NCI-H2227 treated with DMSO at 0.1 percent for 48 hours (cell line): ENCODE data around the gene KCNMB2.
"Not testable (repeated sequence)": the region's sequence is repeated elsewhere in the genome, so short reads cannot be mapped to it uniquely, and the experiment has no call there.

ENCODE experiments used
- DNase-seq: peaks from one replicate; lab custom pipeline; 2025; lab: John Stamatoyannopoulos, UW

The KCNMB2 gene

DNA sequence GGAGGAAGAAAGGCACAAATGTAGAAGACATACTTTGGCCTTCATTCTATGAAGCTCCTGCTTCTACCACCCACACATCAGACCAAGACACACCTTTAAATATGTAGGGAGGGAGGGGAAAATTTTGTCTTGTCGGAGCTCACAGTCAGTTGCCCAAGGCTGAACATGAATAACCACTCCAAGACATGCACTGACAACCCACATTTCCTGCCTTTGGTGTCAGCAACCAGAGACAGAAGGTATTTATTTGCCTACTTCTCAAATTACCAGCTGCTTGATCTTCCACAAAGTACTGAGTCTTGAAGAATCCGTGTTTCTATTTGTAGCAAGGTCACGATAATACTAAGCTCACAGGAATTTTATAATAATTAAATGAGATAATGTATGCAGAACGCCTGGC lies 169.7 kb downstream of the KCNMB2 start:
- DNase-seq = no peak

DNA sequence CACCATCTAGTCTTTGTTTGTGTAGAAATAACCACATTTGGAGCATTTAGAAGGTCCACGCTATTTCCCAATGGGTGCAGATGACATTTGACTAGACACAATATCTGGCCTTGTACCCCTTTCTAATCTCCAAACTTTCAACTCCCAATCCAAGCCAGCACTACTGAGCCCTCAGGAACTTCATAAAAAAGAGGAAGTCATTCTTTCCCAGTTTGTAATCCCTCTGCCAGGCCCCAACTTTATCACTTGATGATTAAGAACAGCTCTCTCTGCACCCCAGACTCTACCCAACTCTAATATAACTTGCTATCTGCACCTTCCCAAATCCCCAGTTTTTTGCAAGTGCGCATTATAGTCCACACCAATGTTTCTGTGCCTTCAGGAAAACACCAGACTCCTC lies 170.2 kb downstream of the KCNMB2 start:
- no peak for DNase-seq

DNA sequence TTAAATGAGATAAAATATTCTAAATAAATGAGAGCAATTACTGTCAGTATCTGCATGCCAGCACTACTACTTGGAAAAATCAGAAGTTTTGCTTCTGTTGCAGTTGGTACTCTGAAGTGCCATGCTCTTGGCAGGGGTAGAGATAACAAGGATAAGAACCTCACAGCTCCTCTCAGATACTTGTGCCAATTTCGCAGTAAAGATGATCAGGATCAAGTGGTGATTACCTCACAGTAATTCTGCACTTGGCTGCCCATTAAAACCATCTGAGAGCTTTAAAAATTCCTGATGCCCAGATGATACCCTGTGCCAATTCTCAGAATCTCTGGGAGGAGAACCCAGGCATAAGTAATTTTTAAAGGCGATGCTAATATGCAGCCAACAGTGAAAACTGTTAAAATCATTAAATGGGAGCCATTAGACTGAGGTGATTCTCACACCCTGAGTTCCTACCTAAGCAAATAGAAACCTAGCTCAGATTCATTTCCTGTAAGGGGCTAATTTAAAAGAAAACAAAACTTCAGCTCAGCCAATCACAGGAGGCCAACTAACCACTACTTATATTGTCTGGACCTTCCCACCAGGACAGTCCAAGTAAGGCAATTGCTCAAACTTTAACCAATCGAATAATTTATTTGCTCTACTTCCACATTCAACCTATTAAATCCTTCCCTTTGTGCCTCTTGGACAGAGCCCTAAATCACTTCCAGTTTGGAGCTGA lies 171.2 kb downstream of the KCNMB2 start:
- no peak for DNase-seq

DNA sequence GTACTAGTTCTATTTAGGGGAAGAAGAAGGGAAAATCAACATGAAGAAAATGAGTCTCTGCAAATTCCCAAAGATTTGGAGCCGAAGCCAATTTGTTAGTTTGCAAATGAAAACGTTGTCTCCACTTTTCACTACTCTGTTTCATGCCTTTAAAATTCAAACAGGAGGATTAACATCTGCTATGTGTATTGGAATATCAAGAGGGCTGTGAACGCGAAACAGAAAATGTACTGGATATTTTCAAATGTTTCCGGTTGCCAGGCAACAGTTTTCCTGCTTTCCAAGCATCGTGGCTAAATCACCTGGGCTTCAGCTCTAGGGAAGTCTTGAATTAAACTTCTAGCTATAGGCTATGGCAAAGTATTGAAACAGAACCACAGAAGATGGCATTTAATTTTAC lies 172.8 kb downstream of the KCNMB2 start:
- peak; percentile 4 for DNase-seq

GRCh38 chr3:178711753-178712152 lies 175.5 kb downstream of the KCNMB2 start:
- DNase-seq = no peak

DNA sequence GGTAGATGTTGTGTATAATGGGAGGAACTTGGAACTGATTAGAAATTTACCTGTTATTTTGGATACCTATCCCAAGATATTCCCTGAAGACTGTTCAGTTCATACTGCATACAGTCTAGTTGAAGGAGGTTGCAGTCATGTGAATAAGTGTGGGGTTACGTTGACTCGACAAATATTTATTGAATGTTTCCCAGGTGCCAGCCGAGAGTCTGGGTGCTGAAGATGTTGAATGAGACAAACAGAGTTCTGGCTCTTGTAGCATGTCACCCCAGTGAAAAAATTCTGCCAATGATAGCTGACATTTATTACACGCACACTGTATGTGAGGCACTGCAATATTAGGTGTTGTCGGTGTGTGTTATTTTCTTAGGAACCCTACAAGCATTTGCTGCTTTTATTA lies 176.0 kb downstream of the KCNMB2 start:
- no peak for DNase-seq

DNA sequence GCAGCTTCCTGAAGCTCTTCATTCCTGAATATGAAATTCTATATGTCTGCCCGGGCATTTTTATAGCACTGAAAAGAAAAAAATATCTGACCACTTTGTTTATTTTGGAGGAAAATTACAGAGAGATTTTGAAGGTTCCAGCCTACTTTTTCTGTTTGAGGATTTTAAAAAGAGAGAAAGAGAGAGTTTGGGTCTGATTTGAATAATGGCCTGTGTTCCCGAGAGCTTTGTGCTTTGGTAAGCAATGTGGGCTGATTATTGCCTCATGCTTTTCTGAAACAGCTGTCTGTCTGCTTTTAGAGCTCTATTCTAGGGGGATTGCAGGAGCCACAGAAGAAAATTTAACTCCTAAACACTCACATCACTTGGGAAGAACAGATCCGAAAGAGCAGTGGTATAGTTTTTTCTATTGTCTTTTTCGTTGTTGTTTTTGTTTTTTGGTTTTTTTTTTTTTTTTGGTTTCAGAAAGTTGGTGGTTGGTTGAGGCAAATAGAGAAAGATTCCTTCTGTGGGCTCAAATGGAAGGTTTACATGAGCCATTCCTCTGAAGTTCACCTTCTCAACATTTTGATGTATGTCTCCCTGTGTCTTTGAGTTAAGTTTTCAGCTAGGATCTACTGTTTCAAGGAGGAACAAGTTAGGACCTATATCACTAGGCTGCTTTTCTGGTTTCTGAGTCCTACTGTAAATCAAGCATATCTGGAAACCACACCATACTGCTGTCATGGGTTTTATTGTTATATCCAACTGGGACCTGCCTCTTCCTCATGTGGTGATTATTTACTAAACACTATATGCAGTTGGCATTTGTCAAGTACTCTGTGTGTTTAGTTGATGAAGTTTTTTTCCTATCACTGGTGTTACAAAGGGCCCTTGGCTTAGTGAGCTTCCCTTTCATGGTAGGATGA lies 178.9 kb downstream of the KCNMB2 start:
- no peak for DNase-seq

DNA sequence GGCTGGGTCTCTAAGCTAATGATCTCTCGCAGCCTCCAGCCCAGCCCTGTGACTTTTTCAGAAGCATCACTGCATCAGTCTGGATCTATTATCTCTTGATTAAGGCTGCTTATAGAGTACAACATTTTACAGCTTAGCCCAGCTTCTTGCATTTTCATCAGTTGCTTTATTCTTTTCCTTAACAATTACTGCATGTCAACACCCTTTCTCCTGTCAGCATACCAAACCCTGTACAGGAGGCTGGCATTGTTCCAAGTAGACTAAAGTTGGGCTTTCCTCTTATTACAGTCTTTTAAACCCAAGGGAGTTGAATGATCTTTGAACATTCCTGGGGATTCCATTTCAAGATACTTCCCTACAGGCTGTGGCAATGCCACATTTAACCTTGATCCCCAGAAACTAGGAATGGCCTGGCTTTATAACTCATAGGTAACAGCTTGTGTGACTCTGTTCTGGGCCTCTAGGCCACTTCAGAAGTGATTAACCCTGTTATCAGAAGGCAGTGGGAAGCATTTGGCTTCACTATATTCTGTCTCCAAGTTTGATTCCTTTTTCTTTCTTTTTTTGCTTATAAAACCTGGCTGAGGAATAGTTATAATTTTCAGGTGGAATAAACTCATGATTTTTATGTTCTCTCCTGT lies 182.9 kb downstream of the KCNMB2 start:
- DNase-seq = peak; percentile 15

GRCh38 chr3:178732824-178733223 lies 196.6 kb downstream of the KCNMB2 start:
- DNase-seq = no peak

GRCh38 chr3:178735032-178735674 lies 198.9 kb downstream of the KCNMB2 start:
- DNase-seq = no peak

- DNase-seq = no peak
These were observed 200.1 kb downstream of the KCNMB2 start for GRCh38 chr3:178736300-178736699.

- no peak for DNase-seq
These were observed 203.5 kb downstream of the KCNMB2 start for GRCh38 chr3:178739720-178740119.

GRCh38 chr3:178741020-178741419 lies 204.8 kb downstream of the KCNMB2 start:
- DNase-seq = no peak

DNA sequence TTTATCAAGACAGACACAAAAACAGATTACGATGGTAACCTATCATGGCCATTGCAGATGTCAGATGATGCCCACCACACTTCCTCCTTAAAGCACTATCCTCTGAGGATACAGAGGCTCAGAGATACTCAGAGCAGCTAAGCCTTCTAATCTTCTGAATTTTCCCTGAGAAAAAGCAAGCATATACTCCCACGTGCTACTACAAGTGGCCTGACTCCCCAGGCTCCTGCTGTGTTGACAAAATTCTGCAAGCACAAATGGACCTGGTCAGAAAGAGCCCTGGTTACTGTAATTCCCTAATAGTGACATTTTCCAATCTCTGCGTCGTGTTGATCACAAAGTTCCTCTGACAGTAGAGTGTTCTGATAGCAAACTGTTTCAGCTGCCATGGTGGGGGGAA lies 207.1 kb downstream of the KCNMB2 start:
- DNase-seq = no peak

- not testable (repeated sequence) for DNase-seq
These were observed 209.8 kb downstream of the KCNMB2 start for GRCh38 chr3:178745861-178746655.

DNA sequence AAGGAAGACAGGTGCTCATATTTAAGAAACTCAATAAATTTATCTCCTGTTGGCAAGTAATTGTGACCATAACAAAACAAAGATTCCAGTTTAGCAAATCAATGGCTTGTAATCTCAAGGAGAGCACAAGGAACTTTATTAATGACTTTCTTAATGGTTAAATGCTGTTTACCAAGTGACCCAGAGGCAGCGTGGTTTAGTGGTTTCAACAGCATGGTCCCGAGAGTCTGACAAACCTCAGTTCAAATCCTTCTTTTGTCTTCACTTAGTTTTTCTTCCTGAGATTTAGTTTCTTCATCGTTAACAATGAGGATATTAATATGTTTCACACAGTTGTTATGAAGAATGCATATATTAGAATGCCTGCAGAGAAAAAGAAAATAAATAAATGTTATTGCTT lies 212.6 kb downstream of the KCNMB2 start:
- no peak for DNase-seq

DNA sequence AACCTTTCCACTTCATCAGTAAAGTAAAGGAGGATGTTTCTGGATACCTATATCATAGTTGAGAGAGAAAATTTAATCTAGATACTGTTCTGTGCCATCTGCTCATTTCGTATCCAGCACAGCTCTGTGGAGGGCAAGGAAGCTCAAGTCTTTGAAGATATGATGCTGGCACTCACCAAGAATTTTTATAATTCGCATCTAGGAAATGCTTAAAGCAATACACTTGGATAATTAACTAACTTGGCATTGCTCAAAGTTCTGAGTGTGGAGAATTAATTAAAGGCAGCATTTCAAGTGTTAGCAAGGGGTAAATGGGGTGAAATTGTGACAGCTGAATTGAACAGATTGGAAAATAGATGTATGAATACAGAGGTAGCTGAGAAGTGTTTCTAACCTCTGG lies 213.2 kb downstream of the KCNMB2 start:
- no peak for DNase-seq

DNA sequence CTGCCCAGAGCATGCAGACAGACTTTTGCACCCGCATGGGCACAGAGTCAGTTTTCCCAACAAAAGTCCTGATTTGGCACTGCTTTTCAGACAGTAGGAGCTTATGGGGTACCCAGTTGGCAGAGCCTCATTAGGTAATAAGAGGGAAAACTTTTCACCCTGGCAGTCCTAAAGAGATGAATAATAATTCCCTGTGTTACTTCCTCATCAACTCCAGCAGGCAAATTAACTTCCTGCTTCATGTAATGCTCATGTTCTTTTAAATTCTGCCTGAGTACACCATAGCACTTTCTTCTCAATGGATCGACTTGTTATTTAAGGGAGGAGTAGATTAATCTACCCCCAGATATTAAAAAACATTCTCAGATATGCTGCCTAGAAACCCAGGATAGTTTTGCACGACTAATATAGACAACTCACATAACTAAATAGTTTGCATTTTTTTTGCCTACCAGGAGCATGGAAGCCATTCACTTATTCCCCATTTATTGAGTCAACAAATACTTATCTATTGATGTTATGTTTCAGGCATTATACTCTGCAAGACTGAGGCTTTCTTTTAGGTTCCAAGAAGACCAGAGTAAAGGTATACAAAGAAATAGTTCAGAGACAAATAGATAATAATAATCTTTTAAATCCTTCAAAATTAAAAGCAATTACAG lies 214.5 kb downstream of the KCNMB2 start:
- no peak for DNase-seq

DNA sequence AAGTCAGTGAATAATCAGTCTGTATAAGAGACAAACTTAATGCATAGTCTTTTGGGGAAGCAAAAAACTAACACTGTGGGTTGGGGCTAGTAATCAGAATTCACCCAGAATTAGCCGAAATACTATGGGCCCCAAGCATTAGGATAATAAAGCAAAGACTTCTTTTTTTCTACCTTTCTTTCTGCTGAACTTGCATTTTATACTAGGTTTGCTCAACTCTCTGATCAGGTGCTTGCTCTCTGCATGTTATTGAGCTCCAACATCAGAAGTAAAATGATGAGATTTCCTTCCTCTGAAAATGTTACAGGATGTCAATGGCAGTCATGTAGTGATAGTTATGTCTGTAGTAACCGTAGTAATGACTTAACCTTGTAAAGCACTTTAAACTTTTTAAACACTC lies 216.6 kb downstream of the KCNMB2 start:
- no peak for DNase-seq

DNA sequence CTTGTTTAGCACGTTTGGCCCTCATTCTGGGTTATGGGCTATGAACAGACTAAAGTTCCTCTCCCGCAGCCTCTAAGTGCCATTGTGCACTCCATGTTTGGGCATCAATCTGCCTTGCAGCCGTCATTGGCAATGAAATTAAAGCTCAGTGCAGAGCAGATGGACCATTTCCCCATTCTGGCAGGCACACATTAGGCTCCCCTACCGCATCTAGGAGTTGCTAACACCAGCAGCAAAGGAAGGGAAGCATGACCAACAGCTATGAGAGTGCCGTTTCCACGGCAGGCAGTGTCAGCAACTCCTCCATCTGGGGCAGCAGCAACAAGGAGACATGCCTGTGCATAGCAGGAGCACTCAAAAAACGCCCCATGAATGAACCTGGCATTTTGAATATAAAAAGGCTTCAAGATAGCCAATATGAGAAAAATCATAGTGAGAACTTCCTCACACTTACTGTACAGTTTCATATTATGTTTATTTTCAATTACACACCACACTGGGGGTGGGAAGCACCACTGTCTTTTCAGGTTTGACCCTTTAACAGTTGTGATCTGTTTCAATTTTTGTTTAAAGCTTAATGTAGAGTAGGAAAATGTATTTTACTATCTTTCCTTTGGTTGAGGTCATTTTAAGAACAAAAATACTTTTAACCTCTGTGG lies 218.7 kb downstream of the KCNMB2 start:
- no peak for DNase-seq
